Trophoblast cell (in vitro differentiated cells and primary cell): ENCODE results near the gene KCNQ4.

ENCODE experiments used
- DNase-seq, 2 donors: peaks; one replicate each; pipeline ENCODE4 v3.0.0-alpha.2; 2016
- H2AFZ ChIP-seq: 2 replicates; pipeline ENCODE4 v1.6.1; 2013; ENCODE audit warnings: low read length, moderate library complexity, mild to moderate bottlenecking; ENCODE audit not compliant: insufficient read depth, poor library complexity
- H2AK5ac ChIP-seq: 2 replicates; pipeline ENCODE4 v1.6.1; 2013; ENCODE audit warnings: mild to moderate bottlenecking, low read length
- H2BK120ac ChIP-seq: 2 replicates; pipeline ENCODE4 v1.6.1; 2013; ENCODE audit warnings: low read length, mild to moderate bottlenecking, moderate library complexity; ENCODE audit not compliant: insufficient read depth, poor library complexity
- H2BK12ac ChIP-seq: 2 replicates; pipeline ENCODE4 v1.6.1; 2013; ENCODE audit warnings: mild to moderate bottlenecking, low read length, moderate library complexity
- H2BK5ac ChIP-seq: 2 replicates; pipeline ENCODE4 v1.6.1; 2013; ENCODE audit warnings: low read length, low read depth, moderate library complexity, mild to moderate bottlenecking; ENCODE audit not compliant: poor library complexity
- H3K14ac ChIP-seq: 2 replicates; pipeline ENCODE4 v1.6.1; 2013; ENCODE audit warnings: mild to moderate bottlenecking, low read length
- H3K18ac ChIP-seq: 2 replicates; pipeline ENCODE4 v1.6.1; 2013; ENCODE audit warnings: mild to moderate bottlenecking, low read length
- H3K23ac ChIP-seq: 2 replicates; pipeline ENCODE4 v1.6.1; 2013; ENCODE audit warnings: low read length
- H3K27ac ChIP-seq: 2 replicates; pipeline ENCODE4 v1.5.1; 2013; ENCODE audit warnings: low read depth, mild to moderate bottlenecking, inconsistent platforms, low read length, moderate library complexity
- H3K27me3 ChIP-seq: 2 replicates; pipeline ENCODE4 v1.6.1; 2013; ENCODE audit warnings: inconsistent platforms, mild to moderate bottlenecking, low read length, moderate library complexity; ENCODE audit not compliant: insufficient read depth
- H3K36me3 ChIP-seq, 2 experiments: 1 replicate in 1 of 2; 2 replicates in 1 of 2; pipeline ENCODE4 v1.6.1; 2013; ENCODE audit warnings: low read length in 2 of 2, mild to moderate bottlenecking in 2 of 2, moderate library complexity in 1 of 2; ENCODE audit not compliant: insufficient read depth in 2 of 2, control insufficient read depth in 1 of 2
- H3K4ac ChIP-seq: 2 replicates; pipeline ENCODE4 v1.6.1; 2013; ENCODE audit warnings: low read depth, mild to moderate bottlenecking, low read length, moderate library complexity
- H3K4me1 ChIP-seq, 2 experiments: 1 replicate in 1 of 2; 2 replicates in 1 of 2; pipeline ENCODE4 v1.6.1; 2013; ENCODE audit warnings: low read length in 2 of 2, mild to moderate bottlenecking in 2 of 2, moderate library complexity in 1 of 2; ENCODE audit not compliant: insufficient read depth in 2 of 2, control insufficient read depth in 1 of 2
- H3K4me2 ChIP-seq: 2 replicates; pipeline ENCODE4 v1.6.1; 2013; ENCODE audit warnings: inconsistent platforms, mild to moderate bottlenecking, low read length, moderate library complexity
- H3K4me3 ChIP-seq: 2 replicates; pipeline ENCODE4 v1.5.1; 2013; ENCODE audit warnings: mild to moderate bottlenecking, low read depth, low read length, inconsistent platforms
- H3K79me1 ChIP-seq: one replicate; pipeline ENCODE4 v1.6.1; 2013; ENCODE audit warnings: low read length
- H3K79me2 ChIP-seq: 2 replicates; pipeline ENCODE4 v1.6.1; 2013; ENCODE audit warnings: low read length, mild to moderate bottlenecking; ENCODE audit not compliant: control insufficient read depth, insufficient read depth, poor library complexity
- H3K9ac ChIP-seq: 2 replicates; pipeline ENCODE4 v1.6.1; 2013; ENCODE audit warnings: mild to moderate bottlenecking, low read length
- H3K9me3 ChIP-seq: 2 replicates; pipeline ENCODE4 v1.6.1; 2013; ENCODE audit warnings: low read depth, mild to moderate bottlenecking, control low read depth, inconsistent platforms, low read length; ENCODE audit not compliant: insufficient read depth
- H4K12ac ChIP-seq: 2 replicates; pipeline ENCODE4 v1.6.1; 2013; ENCODE audit warnings: low read depth, mild to moderate bottlenecking, low read length, moderate library complexity
- H4K8ac ChIP-seq: 2 replicates; pipeline ENCODE4 v1.6.1; 2013; ENCODE audit warnings: low read depth, mild to moderate bottlenecking, low read length, moderate library complexity
- H4K91ac ChIP-seq: one replicate; pipeline ENCODE4 v1.6.1; 2013; ENCODE audit warnings: low read depth, mild to moderate bottlenecking, low read length, moderate library complexity
- WGBS: extraction: QIAGEN DNeasy Blood & Tissue Kit; methylation state at CpG from one replicate; pipeline ENCODE4 v1.1.7; 2013; ENCODE audit warnings: missing lambda C conversion rate; ENCODE audit not compliant: insufficient read length, insufficient coverage; ENCODE audit errors: extremely low coverage; 5-methylcytosine and 5-hydroxymethylcytosine counted together

The KCNQ4 gene

DNA sequence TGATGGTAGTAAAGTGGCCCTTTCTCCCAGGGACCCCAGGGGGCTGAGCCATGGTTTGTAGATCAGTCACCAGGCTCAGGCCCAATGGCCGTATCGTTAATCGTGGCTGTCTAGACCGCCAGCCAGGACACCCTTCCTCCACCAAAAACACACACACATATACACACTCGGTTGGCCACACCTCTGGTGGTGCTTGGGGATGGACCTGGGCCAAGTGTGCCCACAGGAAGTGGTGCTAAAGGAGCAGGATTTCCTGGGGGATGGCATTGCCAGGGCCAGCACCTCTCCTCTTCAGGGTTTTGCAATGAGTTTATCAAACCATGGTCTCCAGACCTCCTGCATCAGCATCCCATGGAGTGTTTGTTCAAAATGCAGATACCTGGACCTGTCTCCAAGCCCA is 42.4 kb downstream of the KCNQ4 start:
- no peak overlapping the region for H3K4me2 ChIP-seq
- H2AK5ac ChIP-seq: no peak overlapping the region
- no peak overlapping the region for H3K4ac ChIP-seq
- H3K9ac ChIP-seq: no peak overlapping the region
- no peak overlapping the region for H3K27ac ChIP-seq
- peaks cover 15 to 19% of the 10 kb centered on the region in 2 experiments for H3K4me1 ChIP-seq
- H3K18ac ChIP-seq: no peak overlapping the region
- no peaks in the 10 kb centered on the region for H3K36me3 ChIP-seq
- no peak overlapping the region for H3K23ac ChIP-seq
- H2AFZ ChIP-seq: no peak overlapping the region
- H4K91ac ChIP-seq: peak overlapping the region; percentile 17
- DNase-seq: no peak
- peaks cover 2% of the 10 kb centered on the region for H3K9me3 ChIP-seq
- H4K12ac ChIP-seq: no peak overlapping the region
- no peaks in the 10 kb centered on the region for H3K79me2 ChIP-seq
- no peak overlapping the region for H4K8ac ChIP-seq
- no peak overlapping the region for H2BK5ac ChIP-seq
- no peak overlapping the region for H2BK120ac ChIP-seq
- H2BK12ac ChIP-seq: no peak overlapping the region
- peak overlapping the region; percentile 9 for H3K14ac ChIP-seq
- H3K4me3 ChIP-seq: no peak overlapping the region
- no peaks in the 10 kb centered on the region for H3K27me3 ChIP-seq
- no CpG with 5 or more reads among the region's 5 CpGs for WGBS
- H3K79me1 ChIP-seq: no peaks in the 10 kb centered on the region

DNA sequence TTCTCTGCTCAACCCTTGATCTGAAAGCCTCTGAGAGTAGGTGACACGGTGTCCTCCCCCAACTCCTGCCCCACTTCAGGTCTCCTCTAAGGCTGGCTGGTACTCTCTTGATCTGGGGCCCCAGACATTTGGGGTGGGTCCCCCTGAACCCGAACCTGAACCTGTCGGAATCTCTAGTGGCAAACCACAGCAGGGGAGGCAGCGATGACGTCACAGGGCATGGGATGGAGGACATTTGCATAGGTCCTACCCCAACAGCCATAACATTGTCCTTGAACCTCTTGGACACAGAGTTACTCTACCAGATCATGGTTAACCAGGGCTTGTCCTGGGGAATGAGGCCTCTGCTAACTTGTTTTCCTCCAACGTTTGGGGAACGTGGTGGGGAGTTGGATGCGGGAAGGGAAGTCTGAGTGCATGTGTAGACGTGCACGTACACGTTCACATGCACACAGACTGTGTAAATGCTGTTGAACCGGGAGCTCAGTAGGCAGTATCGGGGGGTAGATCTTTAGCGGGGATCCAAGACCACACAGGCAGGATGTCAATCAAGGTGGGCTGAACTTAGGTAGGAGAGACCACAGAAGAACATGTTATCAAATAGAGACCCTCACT is 46.2 kb downstream of the KCNQ4 start:
- Histone ChIP-seq H3K4me1 (peaks cover 11 to 13% of the 10 kb centered on the region in 2 experiments), H3K18ac (no peak overlapping the region), H3K23ac (no peak overlapping the region), H3K79me1 (no peaks in the 10 kb centered on the region), H3K4me2 (no peak overlapping the region), H3K9ac (no peak overlapping the region), H3K4me3 (no peak overlapping the region), H2AK5ac (no peak overlapping the region), H3K79me2 (no peaks in the 10 kb centered on the region), H3K27me3 (no peaks in the 10 kb centered on the region), H2BK120ac (no peak overlapping the region), H2BK5ac (no peak overlapping the region), H4K12ac (no peak overlapping the region), H4K8ac (no peak overlapping the region), H2BK12ac (no peak overlapping the region), H2AFZ (no peak overlapping the region), H3K14ac (no peak overlapping the region), H3K27ac (no peak overlapping the region), H3K4ac (no peak overlapping the region), H3K9me3 (peaks cover 2% of the 10 kb centered on the region), H4K91ac (no peak overlapping the region), H3K36me3 (no peaks in the 10 kb centered on the region)
- no peak for DNase-seq
- WGBS: no CpG with 5 or more reads among the region's 14 CpGs

DNA sequence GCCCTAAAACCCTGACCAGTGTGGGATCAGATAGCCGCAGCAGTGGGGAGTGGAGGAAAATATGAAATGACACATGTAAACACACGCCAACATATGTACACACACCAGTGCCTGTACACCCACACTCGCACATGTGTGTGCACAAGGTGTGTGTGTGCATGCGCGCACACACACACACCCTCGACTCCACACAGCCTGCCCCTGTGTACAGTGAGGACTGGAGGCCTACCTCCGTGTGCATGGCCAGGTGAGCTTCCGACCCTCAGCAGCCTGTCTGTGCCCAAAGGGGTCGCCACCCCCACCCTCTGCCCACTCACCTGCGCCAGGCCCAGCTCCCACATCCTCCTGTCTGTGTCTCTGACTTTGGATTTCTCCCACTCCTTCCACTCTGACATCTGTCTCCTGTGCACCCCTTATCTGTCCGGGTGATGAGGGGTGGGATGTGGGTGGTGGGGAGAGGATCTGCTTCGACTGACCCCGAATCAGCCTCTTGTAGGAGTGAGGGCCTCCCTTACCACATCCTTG is 46.9 kb downstream of the KCNQ4 start:
- H4K12ac ChIP-seq: no peak overlapping the region

GRCh38 chr1:40831001-40831732 is 47.6 kb downstream of the KCNQ4 start:
- no peak overlapping the region for H2AK5ac ChIP-seq
- no peak overlapping the region for H3K9ac ChIP-seq
- H3K9me3 ChIP-seq: peaks cover 2% of the 10 kb centered on the region
- no peak overlapping the region for H3K23ac ChIP-seq
- no peak overlapping the region for H4K12ac ChIP-seq
- H3K14ac ChIP-seq: no peak overlapping the region
- H2BK120ac ChIP-seq: no peak overlapping the region
- H3K36me3 ChIP-seq: no peaks in the 10 kb centered on the region
- no peak overlapping the region for H2AFZ ChIP-seq
- DNase-seq: no peak
- H3K4me1 ChIP-seq: peaks cover 0 to 2% of the 10 kb centered on the region in 2 experiments
- H3K4me3 ChIP-seq: no peak overlapping the region
- no peak overlapping the region for H3K4ac ChIP-seq
- no peaks in the 10 kb centered on the region for H3K27me3 ChIP-seq
- H3K18ac ChIP-seq: no peak overlapping the region
- no peak overlapping the region for H2BK12ac ChIP-seq
- no peaks in the 10 kb centered on the region for H3K79me1 ChIP-seq
- no peak overlapping the region for H2BK5ac ChIP-seq
- no CpG with 5 or more reads among the region's 22 CpGs for WGBS
- no peak overlapping the region for H3K27ac ChIP-seq
- H3K79me2 ChIP-seq: no peaks in the 10 kb centered on the region
- no peak overlapping the region for H4K91ac ChIP-seq
- H3K4me2 ChIP-seq: no peak overlapping the region
- no peak overlapping the region for H4K8ac ChIP-seq

More for the DNA sequence above, 46.9 kb downstream of the KCNQ4 start:
- H3K27ac ChIP-seq: no peak overlapping the region
- no peak overlapping the region for H3K14ac ChIP-seq
- no peak for DNase-seq
- peaks cover 5 to 9% of the 10 kb centered on the region in 2 experiments for H3K4me1 ChIP-seq
- no peaks in the 10 kb centered on the region for H3K79me2 ChIP-seq
- no peak overlapping the region for H3K4me2 ChIP-seq
- no peak overlapping the region for H4K91ac ChIP-seq
- no peak overlapping the region for H2BK120ac ChIP-seq
- H3K4ac ChIP-seq: no peak overlapping the region
- H2BK12ac ChIP-seq: no peak overlapping the region
- peaks cover 2% of the 10 kb centered on the region for H3K9me3 ChIP-seq
- no peak overlapping the region for H2BK5ac ChIP-seq
- no peaks in the 10 kb centered on the region for H3K27me3 ChIP-seq
- H4K8ac ChIP-seq: no peak overlapping the region
- H3K23ac ChIP-seq: no peak overlapping the region
- H3K18ac ChIP-seq: no peak overlapping the region
- no peak overlapping the region for H3K9ac ChIP-seq
- H3K4me3 ChIP-seq: no peak overlapping the region
- H2AK5ac ChIP-seq: no peak overlapping the region
- H2AFZ ChIP-seq: no peak overlapping the region
- H3K36me3 ChIP-seq: no peaks in the 10 kb centered on the region
- no CpG with 5 or more reads among the region's 13 CpGs for WGBS
- no peaks in the 10 kb centered on the region for H3K79me1 ChIP-seq
